NCI-H510A (cell line): Measurements from ENCODE around the gene KRT86.
A peak's percentile ranks its signal among the peaks of the same experiment; 100 is the strongest.
"Not testable (repeated sequence)": the region's sequence is repeated elsewhere in the genome, so short reads cannot be mapped to it uniquely, and the experiment has no call there.

Source experiments
- DNase-seq: peaks from one replicate; lab custom pipeline; 2025; lab: John Stamatoyannopoulos, UW

KRT86 gene

DNA sequence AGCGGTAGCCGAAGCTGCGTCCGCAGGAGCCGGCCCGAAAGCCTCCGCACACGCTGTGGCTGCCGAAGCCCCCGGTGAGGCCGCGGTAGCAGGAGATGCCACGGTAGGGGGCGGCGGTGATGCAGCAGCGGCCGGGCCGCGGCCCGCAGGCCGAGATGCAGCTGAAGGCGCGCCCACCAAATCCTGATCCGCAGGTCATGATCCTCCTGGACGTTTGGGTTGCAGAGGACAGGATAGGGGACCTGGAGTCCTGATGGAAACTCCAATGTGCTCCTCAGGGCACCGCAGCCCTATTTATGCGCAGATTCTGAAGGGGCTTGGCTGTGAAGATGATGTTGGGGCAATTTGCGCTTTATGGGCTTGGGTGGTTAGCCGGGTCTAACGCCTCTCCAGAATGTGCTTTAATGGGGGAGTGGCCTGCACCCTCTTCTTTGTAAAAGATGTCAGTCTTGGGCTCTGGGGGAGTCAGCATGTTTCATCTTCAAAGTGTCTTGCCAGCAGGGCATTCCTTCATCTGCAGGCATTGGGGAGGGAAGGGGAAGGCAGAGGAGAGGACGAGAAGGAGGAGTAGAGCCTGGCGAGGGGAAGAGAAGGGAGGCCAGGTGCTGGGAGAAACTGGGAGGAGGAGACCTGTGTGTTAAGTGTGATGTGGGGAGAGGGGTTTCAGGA lies 17.0 kb downstream of the KRT86 start, which contains the start of gene KRT81:
KRT81 (minus strand) TSS at position 268 of the 669 bp plus-strand sequence; CDS start at position 199, 69 bp downstream.
- no peak for DNase-seq

DNA sequence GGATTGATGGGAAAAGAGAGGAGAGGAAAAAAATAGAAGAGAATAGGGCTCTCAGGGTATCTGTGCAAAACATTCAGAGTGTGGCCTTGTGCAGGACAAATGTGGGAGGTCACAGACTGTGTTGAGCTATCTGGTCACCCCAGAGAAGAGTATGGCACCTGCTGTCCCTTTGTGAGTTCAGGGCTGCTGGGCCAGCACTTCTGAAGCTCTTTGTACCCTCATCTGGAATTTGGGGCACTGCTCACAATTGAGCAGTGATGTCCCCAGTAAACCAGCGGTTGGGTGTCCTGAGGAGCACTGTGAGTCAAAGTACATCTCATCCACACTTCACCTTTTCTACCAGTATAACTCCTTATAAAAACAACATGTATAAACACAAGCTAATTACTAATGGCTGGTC lies 19.5 kb downstream of the KRT86 start:
- no peak for DNase-seq

DNA sequence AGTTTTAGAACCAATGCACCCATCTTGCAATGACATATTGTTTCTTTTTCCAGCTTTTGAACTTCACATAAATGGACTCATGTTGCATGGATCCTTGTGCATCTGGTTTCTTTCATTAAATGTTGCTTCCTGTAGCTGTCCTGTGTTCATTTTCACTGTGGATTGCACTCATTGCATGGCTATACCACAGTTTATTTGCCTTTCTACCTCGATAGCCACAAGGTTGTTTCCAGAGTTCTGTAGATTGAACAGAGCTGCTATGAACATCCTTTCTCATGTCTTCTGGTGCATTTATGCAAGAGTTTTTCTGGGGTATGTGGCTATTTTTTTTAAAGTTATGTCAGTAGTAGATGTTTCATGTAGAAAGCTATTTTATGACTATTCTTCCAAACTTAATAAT lies 20.4 kb downstream of the KRT86 start:
- DNase-seq, result no peak

DNA sequence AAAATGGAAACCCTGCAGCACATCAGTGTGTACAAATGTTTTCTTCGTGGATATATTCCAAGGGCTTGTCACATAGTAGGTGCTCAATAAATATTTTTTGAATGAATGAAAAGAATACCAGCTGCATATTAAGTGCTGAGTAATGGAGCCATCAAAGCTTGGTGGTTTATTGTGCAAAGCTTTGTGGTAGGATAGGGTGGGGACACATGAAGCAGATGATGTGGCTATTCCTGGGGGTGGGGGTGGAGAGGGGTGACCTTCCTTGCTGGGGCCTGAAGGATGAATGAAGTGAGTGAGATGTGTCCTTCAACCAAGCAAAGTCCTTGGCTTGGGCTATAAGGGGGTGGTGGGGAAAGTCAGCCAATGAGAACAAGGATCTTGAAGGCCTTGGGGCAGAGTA lies 21.2 kb downstream of the KRT86 start:
- no peak for DNase-seq

DNA sequence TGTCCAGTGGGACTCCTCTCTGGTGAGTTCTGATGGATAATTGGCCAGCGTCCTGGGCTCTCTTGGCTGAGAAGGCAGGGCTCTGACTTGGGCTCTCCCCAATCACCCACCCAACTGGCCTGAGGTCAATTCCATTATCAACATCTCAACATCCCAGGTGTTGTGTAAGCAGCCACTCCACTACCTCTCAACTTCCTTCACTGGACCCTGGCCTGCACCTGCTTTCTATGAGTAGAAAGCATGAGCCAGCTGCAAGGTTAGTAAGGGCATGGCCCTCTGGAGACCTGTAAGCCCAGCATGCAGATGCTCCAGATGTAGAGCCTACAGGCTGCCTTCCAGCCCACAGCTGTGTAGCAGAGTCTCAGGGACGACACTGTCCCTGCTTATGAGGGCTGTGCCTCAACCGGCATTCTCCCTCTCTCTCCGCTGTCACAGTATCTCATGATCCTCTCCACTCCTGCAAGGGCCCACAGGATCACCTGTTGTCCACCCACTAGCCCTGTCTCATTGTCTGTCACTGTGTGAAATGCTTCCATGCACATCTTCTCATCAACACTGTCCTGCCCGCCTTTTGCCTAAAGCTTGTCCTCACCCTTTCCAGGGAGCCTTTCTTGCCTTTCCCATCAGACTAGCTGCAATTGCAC lies 22.2 kb downstream of the KRT86 start:
- DNase-seq, result no peak

DNA sequence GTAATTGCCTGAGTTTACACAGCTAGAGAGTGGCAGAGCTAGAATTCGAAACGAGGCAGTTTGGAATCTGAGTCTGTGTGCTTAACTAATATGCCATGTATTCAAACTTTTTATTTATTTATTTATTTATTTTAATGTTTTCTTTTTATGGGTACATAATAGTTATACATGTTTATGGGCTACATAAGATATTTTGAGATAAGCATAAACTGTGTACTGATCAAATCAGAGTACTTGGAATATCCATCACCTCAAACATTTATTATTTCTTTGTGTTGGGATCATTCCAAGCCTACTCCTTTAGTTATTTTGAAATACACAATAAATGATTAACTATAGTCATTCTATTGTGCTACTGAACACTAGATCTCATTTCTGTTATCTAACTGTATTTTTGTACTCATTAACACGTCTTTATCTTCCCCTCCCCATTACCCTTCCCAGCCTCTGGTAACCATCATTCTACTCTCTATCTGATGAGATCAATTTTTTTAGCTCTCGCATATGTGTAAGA lies 24.3 kb downstream of the KRT86 start:
- DNase-seq, result no peak

DNA sequence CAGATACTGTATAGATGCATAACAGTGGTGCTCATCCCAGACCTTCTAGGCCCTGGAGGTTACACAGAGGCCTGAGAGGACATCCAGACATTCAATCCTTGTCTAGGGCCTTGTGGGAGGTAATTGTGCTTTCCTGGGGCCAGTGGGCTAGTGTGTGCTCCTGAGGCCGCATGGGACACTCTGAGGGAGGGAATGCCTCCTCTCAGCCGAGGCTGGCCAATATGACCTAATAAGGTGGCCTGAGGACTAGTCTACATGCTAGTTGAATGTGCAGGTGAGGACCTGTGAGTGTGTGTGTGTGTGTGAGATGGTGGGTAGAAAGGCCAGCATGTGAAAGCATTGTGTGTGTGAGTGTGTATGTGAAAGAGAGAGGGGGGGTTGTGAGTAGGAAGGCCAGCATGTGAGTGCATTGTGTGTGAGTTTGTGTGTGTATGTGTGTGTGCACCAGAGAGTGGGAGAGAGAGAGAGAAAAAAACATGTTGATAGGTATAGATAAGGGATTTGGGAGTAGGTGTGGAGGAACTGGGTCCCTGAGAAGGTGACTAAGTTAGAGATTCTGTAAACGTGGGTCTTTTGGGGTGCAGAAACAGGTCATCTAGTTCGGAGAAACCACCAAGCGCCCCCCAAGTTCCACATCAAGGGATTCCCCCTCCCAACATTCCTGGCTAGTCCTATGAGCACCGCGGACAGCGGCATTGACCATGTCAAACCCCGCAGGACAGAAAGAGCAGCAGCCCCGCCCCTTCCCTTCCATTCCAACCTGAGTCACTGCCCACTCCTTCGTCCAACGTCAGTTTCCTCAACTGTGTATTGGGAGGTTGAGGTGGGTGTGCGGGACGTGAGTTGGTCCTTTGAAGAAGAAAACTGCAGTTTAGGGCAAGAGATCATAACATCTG lies 26.6 kb downstream of the KRT86 start:
- DNase-seq, result no peak

DNA sequence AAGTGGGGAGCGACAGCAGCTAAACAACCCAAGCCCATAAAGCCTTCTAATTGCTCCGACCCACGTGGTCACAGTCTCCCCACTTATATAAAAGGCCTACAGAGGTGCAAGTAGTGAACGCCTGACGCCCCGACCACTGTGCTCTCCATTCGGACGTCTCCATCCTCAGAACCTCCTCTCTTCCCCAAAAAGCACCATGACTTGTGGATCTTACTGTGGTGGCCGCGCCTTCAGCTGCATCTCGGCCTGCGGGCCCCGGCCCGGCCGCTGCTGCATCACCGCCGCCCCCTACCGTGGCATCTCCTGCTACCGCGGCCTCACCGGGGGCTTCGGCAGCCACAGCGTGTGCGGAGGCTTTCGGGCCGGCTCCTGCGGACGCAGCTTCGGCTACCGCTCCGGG lies 27.3 kb downstream of the KRT86 start:
- not testable (repeated sequence) for DNase-seq

DNA sequence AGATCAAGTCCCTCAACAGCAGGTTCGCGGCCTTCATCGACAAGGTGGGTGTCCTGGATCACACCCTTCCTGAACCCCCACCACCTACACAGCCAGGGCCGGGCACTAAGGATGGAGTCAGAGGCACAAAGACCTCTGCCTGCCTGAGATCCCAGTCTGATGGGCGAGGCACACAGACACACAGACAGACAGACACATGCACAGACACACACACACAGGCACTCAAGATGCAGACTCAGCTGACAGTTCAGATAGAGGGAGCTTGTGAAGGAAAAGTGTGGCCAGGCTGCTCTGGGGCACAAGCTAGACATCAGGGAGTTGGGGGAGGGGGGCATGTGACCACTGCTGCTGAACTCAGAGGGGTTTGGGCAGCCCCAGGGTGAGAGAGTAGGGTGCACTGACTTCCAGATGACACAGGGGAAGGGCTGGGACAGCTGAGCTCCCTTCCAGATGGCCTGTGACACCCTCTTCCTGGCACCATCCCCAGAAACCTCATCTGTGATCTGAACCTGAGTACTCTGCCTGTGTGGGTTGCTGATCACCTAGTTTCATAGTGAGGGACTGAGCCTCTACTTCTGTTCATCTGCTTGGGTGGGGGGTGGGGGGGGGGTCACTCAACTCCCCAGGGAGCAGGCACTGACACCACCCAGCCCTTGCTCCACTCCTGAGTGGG lies 27.9 kb downstream of the KRT86 start:
- DNase-seq, result not testable (repeated sequence)

DNA sequence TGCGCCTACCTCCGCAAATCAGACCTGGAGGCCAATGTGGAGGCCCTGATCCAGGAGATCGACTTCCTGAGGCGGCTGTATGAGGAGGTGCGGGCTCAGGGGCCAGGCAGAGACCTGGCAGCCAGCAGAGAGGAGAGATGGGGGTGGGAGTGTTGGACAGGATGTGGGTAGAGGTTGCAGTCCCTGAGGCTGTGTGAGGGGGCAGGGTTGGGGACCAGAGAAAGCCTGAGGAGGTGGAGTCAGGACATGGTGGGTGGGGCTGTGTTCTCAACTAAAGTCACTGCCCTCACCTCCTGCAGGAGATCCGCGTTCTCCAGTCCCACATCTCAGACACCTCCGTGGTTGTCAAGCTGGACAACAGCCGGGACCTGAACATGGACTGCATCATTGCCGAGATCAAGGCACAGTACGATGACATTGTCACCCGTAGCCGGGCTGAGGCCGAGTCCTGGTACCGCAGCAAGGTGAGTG lies 30.5 kb downstream of the KRT86 start:
- DNase-seq, result not testable (repeated sequence)

DNA sequence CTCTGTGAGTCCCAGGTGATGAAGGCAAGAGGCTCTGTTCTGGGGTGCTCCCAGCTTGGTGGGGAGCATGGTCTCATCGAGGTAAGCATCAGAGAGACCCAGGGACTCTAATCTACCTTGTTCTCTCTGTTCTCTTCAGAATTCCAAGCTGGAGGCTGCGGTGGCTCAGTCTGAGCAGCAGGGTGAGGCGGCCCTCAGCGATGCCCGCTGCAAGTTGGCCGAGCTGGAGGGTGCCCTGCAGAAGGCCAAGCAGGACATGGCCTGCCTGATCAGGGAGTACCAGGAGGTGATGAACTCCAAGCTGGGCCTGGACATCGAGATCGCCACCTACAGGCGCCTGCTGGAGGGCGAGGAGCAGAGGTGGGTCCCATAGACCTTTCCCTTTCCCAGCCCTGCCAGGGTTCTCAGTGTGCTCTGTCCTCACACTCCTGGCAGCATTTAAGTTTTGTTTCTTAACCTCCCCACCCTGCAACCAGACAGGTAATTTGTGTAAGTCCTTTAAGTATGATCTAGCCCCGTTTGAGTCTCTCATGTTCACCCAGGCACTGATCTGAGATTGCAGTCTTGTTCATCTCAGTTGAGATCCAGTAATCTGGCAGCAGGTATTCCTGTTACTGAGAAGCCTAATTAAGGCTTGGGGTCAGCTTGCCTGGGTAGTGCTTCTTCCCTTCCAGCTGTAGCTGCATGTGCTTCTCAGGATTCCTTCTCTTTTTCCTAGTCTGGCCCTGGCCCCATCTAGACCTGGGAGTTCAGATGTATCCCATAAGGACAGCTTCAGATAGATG lies 31.7 kb downstream of the KRT86 start:
- DNase-seq, result no peak

DNA sequence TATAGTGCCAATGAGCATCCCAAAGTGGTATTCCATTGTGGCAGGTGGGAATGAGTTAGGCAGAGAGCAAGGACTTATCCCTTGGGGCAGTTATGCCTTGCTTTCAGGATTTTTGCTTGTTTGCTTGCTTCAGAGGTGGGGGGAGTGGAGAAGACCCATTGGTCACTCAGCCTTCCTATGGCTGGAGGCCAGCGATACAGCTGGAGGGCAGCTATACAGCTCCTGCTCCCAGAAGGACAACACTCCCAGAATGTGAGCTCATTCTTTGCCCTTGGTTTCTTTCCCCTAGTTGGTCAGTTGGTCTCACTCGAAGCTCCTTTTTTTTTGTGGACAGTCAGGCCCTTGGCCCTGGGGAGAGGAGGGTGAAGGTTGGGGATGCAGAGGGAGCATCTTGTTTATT lies 32.3 kb downstream of the KRT86 start:
- no peak for DNase-seq

DNA sequence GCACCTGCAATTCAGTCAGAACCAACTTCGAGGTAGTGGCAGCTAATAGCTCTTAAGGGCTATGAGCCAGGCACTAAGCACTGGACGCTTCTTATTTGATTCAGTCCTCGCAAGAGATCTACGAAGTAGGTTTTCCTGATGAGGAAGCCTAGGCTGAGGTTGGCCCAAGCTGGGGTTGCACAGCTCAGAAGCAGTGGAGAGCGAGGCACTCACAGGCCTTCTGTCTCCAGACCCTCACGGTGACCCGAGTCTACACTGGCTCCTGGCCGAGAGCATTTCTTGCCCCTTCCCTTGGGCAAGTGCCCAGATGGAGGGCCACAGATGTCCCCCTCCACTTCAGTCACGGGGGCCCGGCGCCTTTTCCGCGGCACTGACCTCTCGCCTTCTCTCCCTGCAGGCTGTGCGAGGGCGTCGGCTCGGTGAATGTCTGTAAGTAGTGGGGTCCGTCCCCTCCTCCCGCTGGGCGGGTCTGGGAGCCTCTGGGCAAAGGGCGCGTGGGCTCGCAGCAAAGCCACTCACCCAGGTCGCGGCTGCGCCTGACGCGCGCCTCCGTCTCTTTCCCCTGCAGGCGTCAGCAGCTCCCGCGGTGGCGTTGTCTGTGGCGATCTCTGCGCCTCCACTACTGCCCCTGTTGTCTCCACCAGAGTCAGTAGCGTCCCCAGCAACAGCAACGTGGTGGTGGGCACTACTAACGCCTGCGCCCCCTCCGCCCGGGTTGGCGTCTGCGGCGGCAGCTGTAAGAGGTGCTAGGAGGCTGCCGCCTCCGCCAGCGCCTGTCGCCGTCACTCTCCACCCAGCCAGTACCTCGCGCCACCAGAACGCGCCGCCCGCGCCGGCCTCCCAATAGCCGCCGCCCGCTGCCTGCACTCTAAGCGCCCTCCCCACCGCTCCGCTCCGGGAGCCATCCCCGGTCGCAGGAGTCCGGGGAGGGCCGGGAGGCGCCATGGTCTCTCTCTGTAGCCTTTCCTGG lies 33.7 kb downstream of the KRT86 start:
- DNase-seq, result peak; percentile 67

DNA sequence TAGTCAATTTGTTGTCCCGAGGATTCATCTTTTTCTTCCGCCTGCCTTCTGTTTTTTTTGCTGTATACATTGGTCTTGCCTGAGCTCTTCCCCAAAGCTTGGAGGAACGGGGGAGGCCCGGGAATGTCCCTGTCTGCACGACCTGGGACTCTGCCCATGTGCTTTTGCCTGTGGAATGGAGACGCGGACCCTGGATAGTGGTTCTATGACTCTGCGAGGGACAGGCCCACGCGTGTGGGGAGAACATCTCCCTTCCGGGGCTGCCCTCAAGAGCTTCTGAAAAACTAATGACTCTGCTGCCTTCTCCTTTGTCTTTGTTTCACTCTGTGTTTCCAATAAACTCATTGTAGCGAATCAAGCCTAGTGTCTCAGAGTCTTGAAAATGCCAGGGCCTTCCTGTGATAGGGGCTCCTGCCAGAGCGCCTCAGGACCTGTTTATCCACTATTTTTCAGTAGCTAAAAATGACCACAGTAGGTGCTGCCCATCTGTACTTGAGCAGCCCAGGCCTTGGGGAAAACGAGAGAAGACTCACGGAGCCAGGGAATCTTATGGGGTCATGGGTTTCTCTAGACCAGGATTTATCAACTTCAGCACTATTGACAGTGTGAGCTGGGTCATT lies 34.5 kb downstream of the KRT86 start:
- DNase-seq, result no peak

DNA sequence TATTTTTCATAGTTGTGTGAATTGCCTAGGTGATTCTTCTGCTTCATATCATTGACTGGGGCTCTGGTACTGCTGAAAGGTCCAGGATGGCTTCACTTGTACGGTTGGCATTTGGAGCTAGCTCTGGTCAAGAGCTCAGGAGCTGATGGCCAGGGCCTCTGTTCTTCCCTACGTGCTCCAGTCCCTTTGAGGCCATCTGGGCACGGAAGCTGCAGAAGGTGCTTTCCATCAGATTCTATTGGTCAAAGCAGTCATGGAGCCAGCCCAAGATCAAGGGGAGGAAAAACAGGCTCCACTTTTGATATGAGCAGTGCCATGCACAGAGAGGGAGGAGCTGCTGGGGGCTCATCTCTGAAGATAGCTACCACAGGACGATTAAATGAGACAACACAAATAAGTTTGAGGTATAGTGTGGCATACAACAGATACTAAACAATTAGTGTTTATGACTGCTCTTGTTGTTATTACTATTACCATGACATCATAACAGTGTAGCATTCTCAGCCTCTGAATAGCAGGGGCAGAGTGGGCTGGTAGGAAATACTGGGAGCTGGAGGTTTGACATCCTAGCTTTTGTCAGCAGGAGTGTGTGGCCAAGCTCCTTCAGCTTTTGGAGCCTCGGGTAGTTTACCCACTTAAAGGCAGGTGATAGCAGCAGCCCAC lies 36.3 kb downstream of the KRT86 start:
- DNase-seq, result no peak

DNA sequence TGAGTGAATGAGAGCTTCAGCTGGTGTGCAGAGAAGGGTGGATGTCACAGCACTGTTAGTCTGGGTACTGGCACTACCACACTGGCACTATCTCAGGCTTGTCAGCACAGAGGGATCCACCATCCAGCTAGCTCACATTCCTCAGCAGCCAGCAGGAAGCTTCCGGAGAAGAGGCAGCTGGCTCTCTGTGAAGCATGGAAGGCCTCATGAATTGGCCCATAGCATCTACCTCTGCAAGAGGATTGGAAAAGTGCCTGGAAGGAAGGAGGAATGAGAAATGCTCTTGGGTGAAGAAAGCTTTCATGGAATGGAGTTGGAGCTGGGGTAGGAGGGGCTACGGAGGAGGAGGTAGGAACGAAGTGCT lies 36.8 kb downstream of the KRT86 start:
- DNase-seq, result no peak

DNA sequence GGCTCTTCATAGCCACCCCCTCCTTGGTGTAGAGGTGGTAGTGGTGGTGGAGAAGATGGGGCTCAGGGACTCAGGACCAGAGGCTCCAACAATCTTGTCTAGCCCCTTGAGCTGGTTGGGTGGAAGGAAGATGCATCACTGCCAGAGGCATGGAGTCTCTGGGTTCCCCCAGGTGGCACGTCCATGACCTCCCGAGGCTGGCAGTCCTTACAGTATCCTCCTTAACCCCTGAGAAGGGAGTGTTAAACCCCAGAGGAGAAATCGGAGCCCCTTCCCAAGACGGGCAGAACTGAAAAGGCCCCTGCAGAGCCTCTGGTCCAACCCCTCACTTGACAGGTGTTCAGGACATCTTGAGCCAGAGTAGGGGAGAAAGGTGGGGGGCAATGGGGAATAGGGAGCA lies 37.6 kb downstream of the KRT86 start:
- no peak for DNase-seq

DNA sequence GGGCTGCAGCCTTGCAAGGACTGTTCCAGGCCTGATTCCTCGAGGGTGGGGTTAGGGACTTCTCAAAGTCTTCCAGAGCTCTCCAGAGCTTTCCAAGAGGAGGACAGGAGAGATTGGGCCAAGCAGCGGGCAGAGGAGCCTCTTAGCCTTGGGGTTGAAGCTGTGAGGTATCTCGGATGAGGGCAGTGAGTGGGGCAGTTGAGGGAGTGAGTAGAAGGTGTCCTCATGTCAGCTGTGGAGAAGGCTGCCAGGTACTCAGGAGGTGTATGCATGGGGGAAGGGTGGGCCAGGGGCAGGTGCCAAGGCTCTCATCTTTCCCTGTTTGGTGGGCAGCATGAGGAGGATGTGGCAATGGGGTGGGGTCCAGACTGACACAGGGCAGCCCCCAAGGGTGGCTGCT lies 39.0 kb downstream of the KRT86 start:
- DNase-seq, result no peak

DNA sequence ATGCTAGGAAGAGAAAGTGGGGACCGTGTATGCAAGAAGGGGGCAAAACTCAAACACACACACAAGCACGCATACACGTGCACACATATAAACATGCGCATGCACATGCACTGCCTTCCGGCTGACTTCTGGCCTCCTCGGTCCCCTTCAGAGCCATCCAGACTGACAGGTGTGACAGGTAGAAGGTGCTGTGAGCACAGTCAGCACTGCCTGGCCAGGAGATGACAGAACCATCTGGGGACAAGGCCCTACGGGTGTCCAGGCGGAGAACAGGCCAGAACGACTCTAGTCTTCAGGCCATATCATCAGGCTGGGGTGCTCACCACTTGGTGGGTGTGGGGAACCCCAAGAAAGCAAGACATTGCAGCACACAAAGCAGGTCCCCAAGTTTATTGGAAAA lies 39.5 kb downstream of the KRT86 start:
- no peak for DNase-seq
